Measurements from ENCODE around the gene OBSCN. TPM values are rescaled to one million over a fixed set of nuclear protein-coding genes. Genes with fewer than 3 reads are reported as not detected.

OBSCN gene
- total RNA-seq, 1 donor from 2014 or later: 28.6 TPM

DNA sequence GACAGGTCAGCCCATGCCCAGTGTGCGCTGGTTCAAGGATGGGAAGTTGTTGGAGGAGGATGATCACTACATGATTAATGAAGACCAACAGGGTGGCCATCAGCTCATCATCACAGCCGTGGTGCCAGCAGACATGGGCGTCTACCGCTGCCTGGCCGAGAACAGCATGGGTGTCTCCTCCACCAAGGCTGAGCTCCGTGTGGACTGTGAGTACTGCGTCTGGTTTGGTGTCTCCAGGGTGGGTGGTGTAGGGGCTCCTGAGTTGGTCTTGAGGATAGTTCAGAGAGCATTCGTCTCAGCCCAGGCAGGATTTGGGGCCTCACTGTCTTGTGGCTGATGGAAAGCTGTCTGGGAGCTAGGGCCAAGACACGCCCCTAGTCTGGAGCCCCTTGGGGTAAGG is 115.6 kb downstream of the OBSCN start:
- Histone ChIP-seq H3K27me3 (no peaks in the 10 kb centered on the region), H3K9me3 (peaks cover 12 to 15% of the 10 kb centered on the region in 2 donors), H3K27ac (no peak overlapping the region), H3K36me3 (peaks cover 0 to 25% of the 10 kb centered on the region in 2 donors), H3K4me3 (no peak overlapping the region), H3K4me1 (no peaks in the 10 kb centered on the region)
- TF ChIP-seq CTCF (IDR thresholded peaks at IDR 0.05): no peak
- no peak for DNase-seq (ENCODE audit: low spot score in 2 of 2)
- intact Hi-C loops (cut with DNase I): no loop called here

DNA sequence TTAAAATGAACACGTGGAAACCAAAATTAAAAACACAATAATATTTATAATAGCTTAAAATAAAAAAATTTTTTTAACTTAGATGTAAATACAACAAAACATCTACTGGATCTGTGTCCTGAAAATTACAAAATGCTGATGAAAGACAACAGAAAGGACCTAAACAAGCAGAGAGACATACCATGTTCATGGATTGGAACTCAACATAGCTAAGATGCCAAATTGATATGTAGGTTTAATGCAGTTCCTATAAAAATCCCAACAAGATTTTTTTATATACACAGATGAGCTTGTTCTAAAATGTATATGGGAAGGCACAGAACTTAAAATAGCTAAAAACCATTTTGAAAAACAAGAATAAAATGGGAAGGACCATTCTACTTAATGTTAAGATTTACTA is 117.4 kb downstream of the OBSCN start:
- intact Hi-C loops (cut with DNase I): no loop called here
- peaks cover 0 to 19% of the 10 kb centered on the region in 2 donors for H3K36me3 ChIP-seq

GRCh38 chr1:228329887-228330286 is 122.0 kb downstream of the OBSCN start:
- TF ChIP-seq CTCF (IDR thresholded peaks at IDR 0.05): no peak
- no peak for DNase-seq (ENCODE audit: low spot score in 2 of 2)
- H3K9me3 ChIP-seq: peaks cover 7 to 10% of the 10 kb centered on the region in 2 donors
- H3K27ac ChIP-seq: no peak overlapping the region
- H3K27me3 ChIP-seq: no peaks in the 10 kb centered on the region
- H3K36me3 ChIP-seq: no peaks in the 10 kb centered on the region
- intact Hi-C loops (cut with DNase I): no loop called here
- H3K4me1 ChIP-seq: no peaks in the 10 kb centered on the region
- no peak overlapping the region for H3K4me3 ChIP-seq

More for the DNA sequence above, 117.4 kb downstream of the OBSCN start:
- Histone ChIP-seq H3K9me3 (peaks cover 12 to 15% of the 10 kb centered on the region in 2 donors), H3K4me3 (no peak overlapping the region), H3K27ac (no peak overlapping the region), H3K4me1 (no peaks in the 10 kb centered on the region), H3K27me3 (no peaks in the 10 kb centered on the region)
- no peak for TF ChIP-seq CTCF (IDR thresholded peaks at IDR 0.05)
- no peak for DNase-seq (ENCODE audit: low spot score in 2 of 2)

DNA sequence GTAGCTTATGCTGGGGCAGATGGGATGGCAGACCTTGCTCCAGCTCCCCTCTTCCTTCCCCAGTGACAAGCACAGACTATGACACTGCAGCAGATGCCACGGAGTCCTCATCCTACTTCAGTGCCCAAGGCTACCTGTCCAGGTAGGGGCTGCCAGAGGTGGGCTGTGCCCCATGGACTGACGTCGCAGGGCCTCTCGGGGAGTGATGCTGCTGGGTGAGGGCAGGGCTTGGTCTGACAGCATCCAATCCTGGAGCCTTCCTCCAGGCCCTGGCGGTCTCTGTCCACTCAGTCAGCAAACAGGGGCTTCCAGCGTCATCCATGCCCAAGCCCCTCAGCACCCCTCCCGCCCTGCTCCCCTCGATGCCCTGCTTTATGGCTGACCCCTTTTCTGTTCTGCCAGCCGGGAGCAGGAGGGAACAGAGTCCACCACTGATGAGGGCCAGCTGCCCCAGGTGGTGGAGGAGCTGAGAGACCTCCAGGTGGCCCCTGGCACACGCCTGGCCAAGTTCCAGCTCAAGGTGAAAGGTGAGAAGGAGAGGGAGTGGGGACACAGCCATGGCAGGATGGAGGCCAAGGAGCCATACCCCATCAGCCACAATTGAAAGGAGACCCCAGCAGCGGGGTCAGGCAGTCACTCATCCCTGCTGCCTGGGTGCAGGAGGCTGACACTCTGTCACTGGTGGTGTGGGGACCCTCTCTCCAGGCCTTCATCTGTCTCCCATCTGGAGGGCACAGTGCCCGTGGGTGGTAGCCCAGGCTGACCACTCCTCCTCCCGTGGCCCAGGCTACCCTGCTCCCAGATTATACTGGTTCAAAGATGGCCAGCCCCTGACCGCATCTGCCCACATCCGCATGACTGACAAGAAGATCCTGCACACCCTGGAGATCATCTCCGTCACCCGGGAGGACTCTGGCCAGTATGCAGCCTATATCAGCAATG is 125.2 kb downstream of the OBSCN start:
- TF ChIP-seq CTCF (IDR thresholded peaks at IDR 0.05): no peak
- intact Hi-C loops (cut with DNase I): no loop called here
- Histone ChIP-seq H3K27me3 (no peaks in the 10 kb centered on the region), H3K4me1 (no peaks in the 10 kb centered on the region), H3K36me3 (no peaks in the 10 kb centered on the region), H3K4me3 (no peak overlapping the region), H3K9me3 (no peaks in the 10 kb centered on the region), H3K27ac (no peak overlapping the region)
- DNase-seq (ENCODE audit: low spot score in 2 of 2): peak in 1 of 2 donors; percentile 55

DNA sequence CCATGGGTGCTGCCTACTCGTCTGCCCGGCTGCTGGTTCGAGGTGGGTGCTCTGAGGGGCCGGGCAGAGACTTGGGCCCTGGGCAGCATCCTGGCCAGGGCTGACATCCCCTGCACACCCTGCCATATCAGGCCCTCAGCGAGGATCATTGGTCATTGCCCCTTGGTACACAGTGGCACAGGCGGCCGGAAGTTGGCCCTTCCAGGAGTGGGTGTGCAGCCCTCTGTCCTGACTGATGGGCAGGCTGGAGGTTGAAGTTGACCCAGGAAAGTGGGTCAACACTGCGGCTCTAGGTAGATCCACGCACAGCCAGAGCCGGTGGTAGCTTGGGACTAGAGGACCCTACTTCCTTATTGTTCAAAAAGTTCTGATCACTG is 125.9 kb downstream of the OBSCN start:
- no peaks in the 10 kb centered on the region for H3K4me1 ChIP-seq
- H3K4me3 ChIP-seq: no peak overlapping the region
- no peaks in the 10 kb centered on the region for H3K9me3 ChIP-seq
- no peak overlapping the region for H3K27ac ChIP-seq
- TF ChIP-seq CTCF (IDR thresholded peaks at IDR 0.05): no peak
- no peaks in the 10 kb centered on the region for H3K27me3 ChIP-seq
- intact Hi-C loops (cut with DNase I): no loop called here
- H3K36me3 ChIP-seq: no peaks in the 10 kb centered on the region
- peak in 1 of 2 donors; percentile 57 for DNase-seq (ENCODE audit: low spot score in 2 of 2)
